Activated CD4-positive, alpha-beta memory T cell treated with anti-CD3 and anti-CD28 coated beads, Interleukin-2, amount 10 ng/mL, durations not matched to agents 7 days and 5 days (primary cell): ENCODE results near the gene ZNF541. TPM values are rescaled to one million over a fixed set of nuclear protein-coding genes. Genes with fewer than 3 reads are reported as not detected.
"Not testable (repeated sequence)": the region's sequence is repeated elsewhere in the genome, so short reads cannot be mapped to it uniquely, and the experiment has no call there.

Experiments
- CTCF ChIA-PET: fragments of 350-600 bp; sonication (Branson Sonifier 250); formaldehyde crosslinking; loops from one replicate; lab custom pipeline; 2021; ENCODE audit warnings: antibody characterized with exemption, inconsistent platforms; lab: Charles Lee
- POLR2A ChIA-PET: fragments of 350-600 bp; sonication (Branson Sonifier 250); formaldehyde crosslinking; loops from one replicate; lab custom pipeline; 2021; ENCODE audit warnings: antibody characterized with exemption; lab: Charles Lee
- DNase-seq: peaks from one replicate; pipeline ENCODE4 v3.0.0-alpha.2; 2020
- H3K27ac Mint-ChIP-seq: one replicate; pipeline ENCODE4 v1.8.0; 2021; ENCODE audit warnings: mild to moderate bottlenecking, mixed read lengths
- H3K27me3 Mint-ChIP-seq: one replicate; pipeline ENCODE4 v1.8.0; 2021; ENCODE audit warnings: mixed read lengths
- H3K36me3 Mint-ChIP-seq: one replicate; pipeline ENCODE4 v1.8.0; 2021; ENCODE audit warnings: low read depth, mixed read lengths
- H3K4me1 Mint-ChIP-seq: one replicate; pipeline ENCODE4 v1.8.0; 2021; ENCODE audit warnings: mixed read lengths
- H3K4me3 Mint-ChIP-seq: one replicate; pipeline ENCODE4 v1.8.0; 2021; ENCODE audit warnings: mild to moderate bottlenecking, mixed read lengths
- H3K9me3 Mint-ChIP-seq: one replicate; pipeline ENCODE4 v1.8.0; 2021; ENCODE audit warnings: mixed read lengths
- total RNA-seq, 2 experiments: library from RNA; stranded (reverse); gene quantifications; one replicate each; pipeline ENCODE4 v1.2.3, GENCODE V29; 2021

The ZNF541 gene
- total RNA-seq, 2 experiments from 2014 or later = 0.15 to 0.20 TPM

GRCh38 chr19:47608969-47609905 lies 36.3 kb upstream of the ZNF541 start, which contains the start of gene BICRA:
BICRA (plus strand) TSS chr19:47609134; CDS start chr19:47673575, 64,441 bp downstream.
- peak; percentile 85 for DNase-seq
- H3K4me1 Mint-ChIP-seq = peaks cover 28% of the 10 kb centered on the region
- peak within 1 kb of the TSS; percentile 95 for H3K4me3 Mint-ChIP-seq
- peaks cover under 1% of the 10 kb centered on the region for H3K27me3 Mint-ChIP-seq
- POLR2A ChIA-PET = interaction anchor here (0.7 to 2.8 kb wide), 16 partner anchors 9 to 1008 kb away, joined by 3 to 46 read pairs (median 6); partner anchors contain the start of genes CALM3, KPTN, NAPA and NOP53
- CTCF ChIA-PET = interaction anchor here (1.2 to 2.0 kb wide), 4 partner anchors 9 to 125 kb away, joined by 4 to 13 read pairs (median 6); partner anchors contain the start of genes KPTN and NAPA
- peak within 1 kb of the TSS; percentile 95 for H3K27ac Mint-ChIP-seq
- no peaks in the 10 kb centered on the region for H3K9me3 Mint-ChIP-seq
- peaks cover 15% of the 10 kb centered on the region for H3K36me3 Mint-ChIP-seq

DNA sequence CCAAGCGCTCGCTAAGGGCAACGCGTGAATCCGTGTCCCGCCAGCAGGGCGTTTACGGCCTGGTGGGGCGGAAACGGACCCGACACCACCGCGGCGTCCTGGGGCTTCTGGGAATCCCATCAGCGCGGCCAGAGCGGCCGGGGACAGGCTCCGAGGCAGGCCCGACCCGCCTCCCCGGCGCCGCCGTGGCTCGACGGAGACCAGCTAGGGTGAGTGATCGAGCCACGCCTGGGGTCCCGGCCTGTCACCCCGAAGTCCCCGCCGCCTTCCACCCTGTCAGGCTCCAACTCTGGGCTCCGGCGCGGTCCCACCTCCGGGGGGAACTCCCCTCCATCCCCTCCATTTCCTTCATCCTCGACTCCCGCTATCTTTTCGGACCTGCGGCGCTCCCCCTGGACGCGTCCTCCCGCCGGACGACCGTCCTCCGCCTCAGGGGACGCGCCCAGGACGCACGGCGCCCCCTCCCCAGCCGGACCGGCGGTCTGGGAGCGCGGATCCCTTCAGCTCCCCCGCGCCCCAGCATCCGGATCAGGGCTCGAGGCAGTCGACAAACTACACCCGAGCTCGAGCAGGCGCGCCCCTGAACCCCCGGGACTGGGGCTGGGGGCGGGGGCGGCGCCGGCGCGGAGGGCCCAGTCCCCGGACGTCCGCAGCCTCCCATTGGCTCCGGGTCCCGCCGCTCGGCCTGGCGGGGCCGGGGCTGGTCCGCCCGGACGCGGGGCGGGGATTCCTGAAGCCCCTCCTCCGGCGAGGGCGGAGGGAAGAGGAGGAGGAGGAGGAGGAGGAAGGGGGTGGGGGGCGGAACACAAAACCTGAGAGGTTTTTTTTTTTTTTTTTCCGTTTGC lies 35.3 kb upstream of the ZNF541 start:
- DNase-seq = peak; percentile 97
- peak overlapping the region; percentile 75 for H3K4me3 Mint-ChIP-seq
- H3K27me3 Mint-ChIP-seq = peaks cover 5% of the 10 kb centered on the region
- CTCF ChIA-PET = interaction anchor here (1.2 to 1.7 kb wide), 3 partner anchors 8 to 124 kb away, joined by 4 to 5 read pairs (median 5); partner anchors contain the start of gene KPTN
- POLR2A ChIA-PET = interaction anchor here (0.9 to 2.0 kb wide), 9 partner anchors 9 to 1008 kb away, joined by 3 to 40 read pairs (median 5); partner anchors contain the start of genes CALM3, NAPA and NOP53
- H3K9me3 Mint-ChIP-seq = no peaks in the 10 kb centered on the region
- peak overlapping the region; percentile 78 for H3K27ac Mint-ChIP-seq
- H3K4me1 Mint-ChIP-seq = peaks cover 33% of the 10 kb centered on the region
- peaks cover 11% of the 10 kb centered on the region for H3K36me3 Mint-ChIP-seq

DNA sequence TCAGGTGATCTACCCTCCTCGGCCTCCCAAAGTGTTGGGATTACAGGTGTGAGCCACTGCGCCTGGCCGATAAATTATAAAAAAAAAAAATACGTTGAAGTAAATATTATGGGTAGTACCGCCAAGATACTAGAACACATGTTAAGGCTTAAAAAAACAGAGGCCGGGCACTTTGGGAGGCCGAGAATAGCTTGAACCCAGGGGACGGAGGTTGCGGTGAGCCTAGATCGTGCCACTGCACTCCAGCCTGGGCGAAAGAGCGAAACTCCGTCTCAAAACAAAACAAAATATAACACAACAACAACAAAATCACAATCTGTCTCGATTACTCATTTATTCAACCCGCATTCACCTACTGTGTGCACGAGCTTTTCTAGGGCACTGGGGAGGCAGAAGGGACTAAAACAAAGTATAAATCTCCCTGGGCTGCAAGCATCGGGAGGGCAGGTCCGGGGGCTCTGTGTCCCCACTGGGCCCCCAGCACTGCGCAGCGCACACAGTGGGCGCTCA lies 34.7 kb upstream of the ZNF541 start:
- H3K27ac Mint-ChIP-seq = peak overlapping the region; percentile 78
- no peaks in the 10 kb centered on the region for H3K9me3 Mint-ChIP-seq
- H3K4me1 Mint-ChIP-seq = peaks cover 33% of the 10 kb centered on the region
- ChIA-PET CTCF (interaction anchor here (1.2 to 1.7 kb wide), 3 partner anchors 7 to 124 kb away, joined by 4 to 5 read pairs (median 5); partner anchors contain the start of gene KPTN), POLR2A (interaction anchor here (0.8 to 2.0 kb wide), 6 partner anchors 8 to 1007 kb away, joined by 3 to 40 read pairs (median 8); partner anchors contain the start of genes CALM3 and NAPA)
- DNase-seq = no peak
- H3K27me3 Mint-ChIP-seq = peaks cover 5% of the 10 kb centered on the region
- peaks cover 11% of the 10 kb centered on the region for H3K36me3 Mint-ChIP-seq
- H3K4me3 Mint-ChIP-seq = peak overlapping the region; percentile 75

DNA sequence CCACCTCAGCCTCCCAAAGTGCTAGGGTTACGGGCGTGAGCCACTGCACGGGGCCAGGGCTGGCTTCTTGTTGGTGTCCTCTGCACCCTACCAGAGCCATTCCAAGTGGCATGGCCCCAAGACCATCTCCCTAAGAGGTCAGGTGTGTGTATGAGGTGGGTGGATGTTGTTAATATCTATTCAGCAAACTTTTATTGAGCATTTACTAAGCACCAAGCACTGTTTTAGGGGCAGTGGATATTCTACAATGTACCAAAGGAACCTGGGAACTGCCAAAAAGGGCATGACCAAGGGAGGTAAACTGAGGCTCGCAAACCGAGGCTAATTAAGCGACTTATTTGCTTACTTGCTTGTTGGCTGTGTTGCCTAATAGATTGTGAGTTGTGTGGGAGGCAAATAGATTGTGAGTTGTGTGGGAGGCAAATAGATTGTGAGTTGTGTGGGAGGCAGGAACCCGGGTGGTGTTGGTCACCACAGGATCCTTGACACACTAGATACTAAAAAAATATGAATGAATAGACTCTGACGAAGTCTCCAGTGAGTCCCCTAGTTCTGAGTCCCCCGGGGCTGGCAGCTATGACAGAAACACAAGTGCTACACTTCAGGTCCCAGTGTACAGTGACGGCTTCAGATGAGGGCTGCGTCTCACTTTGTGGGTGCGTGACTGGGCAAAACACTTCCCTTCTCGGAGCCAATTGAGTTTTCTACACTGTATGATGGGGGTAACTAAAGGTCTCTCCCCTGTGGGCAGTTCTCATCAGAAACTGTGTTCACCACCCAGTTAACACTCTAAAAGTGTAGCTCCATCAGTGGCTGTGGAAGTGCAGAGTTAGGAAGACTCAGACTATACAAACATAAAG lies 31.0 kb upstream of the ZNF541 start:
- no peak overlapping the region for H3K27ac Mint-ChIP-seq
- DNase-seq = no peak
- ChIA-PET POLR2A (interaction anchor here (1.0 to 6.9 kb wide), 2 partner anchors 89 to 235 kb away, joined by 3 to 87 read pairs; partner anchors contain the start of gene NAPA), CTCF (no interaction called here)
- H3K4me3 Mint-ChIP-seq = no peak overlapping the region
- H3K9me3 Mint-ChIP-seq = no peaks in the 10 kb centered on the region
- peaks cover 5% of the 10 kb centered on the region for H3K36me3 Mint-ChIP-seq
- peaks cover 40% of the 10 kb centered on the region for H3K4me1 Mint-ChIP-seq
- peaks cover 5% of the 10 kb centered on the region for H3K27me3 Mint-ChIP-seq

DNA sequence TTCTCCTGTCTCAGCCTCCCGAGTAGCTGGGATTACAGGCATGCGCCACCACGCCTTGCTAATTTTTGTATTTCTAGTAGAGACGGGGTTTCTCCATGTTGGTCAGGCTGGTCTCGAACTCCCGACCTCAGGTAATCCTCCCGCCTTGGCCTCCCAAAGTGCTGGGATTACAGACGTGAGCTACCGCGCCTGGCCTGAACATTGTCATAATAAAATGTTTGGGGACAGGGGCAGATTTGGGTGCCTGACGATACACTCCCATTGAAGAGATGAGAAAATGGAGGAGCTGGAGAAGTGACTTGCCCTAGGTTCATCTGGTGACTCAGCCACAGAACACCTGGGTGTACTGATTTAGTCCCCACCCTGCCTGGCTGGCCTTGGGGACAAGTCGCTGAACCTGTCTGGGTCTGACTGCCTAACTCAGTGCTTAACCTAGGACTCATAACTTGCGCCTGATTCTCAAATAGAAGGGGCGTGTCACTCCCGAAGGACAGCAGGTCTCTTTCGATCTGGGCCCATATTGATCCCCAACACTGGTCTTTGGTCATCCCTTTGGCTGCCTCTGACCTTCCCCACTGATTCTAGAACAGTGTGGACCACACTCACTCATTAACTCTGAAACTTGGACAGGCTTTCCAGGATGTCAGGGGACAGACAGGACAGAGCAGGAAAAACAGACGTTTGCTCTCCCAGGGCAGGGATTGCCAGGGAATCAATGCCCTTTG lies 28.4 kb upstream of the ZNF541 start:
- peak overlapping the region; percentile 89 for H3K27ac Mint-ChIP-seq
- no peaks in the 10 kb centered on the region for H3K36me3 Mint-ChIP-seq
- CTCF ChIA-PET = interaction anchor here (1.6 to 3.6 kb wide), 4 partner anchors 7 to 252 kb away, joined by 4 to 35 read pairs (median 7); partner anchors contain the start of genes DHX34 and NAPA
- H3K4me1 Mint-ChIP-seq = peaks cover 40% of the 10 kb centered on the region
- DNase-seq = peak; percentile 18
- no peaks in the 10 kb centered on the region for H3K9me3 Mint-ChIP-seq
- POLR2A ChIA-PET = interaction anchor here (0.7 to 6.9 kb wide), 14 partner anchors 7 to 488 kb away, joined by 3 to 87 read pairs (median 4); partner anchors contain the start of genes BICRA, DHX34, KPTN and NAPA
- H3K27me3 Mint-ChIP-seq = peaks cover 5% of the 10 kb centered on the region
- peak overlapping the region; percentile 85 for H3K4me3 Mint-ChIP-seq

DNA sequence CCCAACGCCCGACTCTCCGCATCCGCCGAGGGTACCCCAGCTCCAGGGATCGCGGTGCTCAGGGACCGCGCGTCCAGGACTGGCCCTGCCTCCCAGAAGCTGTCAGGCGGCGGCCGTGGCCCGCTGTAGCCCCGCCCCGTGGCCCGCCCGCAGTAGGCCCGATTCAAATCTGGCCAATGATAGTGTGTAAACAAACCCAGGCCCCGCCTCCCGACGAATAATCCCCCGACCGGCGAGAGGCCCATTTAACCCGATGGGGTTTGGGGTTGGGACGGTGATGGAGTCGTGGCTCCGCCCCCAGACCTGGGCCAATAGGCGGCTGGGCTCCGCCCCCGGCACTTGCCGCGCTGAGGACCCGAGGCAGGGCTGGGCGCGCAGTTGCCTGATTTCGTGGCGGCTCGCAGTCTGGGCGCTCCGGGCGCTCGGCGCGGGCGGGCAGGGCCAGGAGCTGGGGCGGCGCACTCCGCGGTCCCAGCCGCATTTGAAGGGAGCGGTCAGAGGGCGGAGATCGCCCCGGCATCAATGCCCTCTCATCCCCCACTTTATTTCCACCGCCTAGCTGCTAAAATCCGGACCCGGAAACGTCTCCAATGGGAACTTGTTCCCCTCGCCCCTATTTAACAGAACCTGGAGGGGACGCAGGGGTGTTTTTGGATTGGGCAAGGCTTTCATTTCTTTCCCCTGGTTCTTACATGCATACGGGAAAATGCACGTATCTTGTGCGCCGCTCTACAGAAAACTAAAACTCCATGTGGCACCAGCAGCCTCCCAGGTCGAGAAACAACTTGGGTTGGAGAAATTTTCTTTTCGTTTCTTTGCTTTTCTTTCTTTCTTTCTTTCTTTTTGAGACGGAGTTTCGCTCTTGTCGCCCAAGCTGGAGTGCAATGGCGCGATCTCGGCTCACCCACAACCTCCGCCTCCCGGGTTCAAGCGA lies 27.6 kb upstream of the ZNF541 start:
- ChIA-PET CTCF (interaction anchor here (0.7 to 3.6 kb wide), 6 partner anchors 8 to 252 kb away, joined by 3 to 35 read pairs (median 5); partner anchors contain the start of genes DHX34 and NAPA), POLR2A (interaction anchor here (0.6 to 6.9 kb wide), 21 partner anchors 8 to 487 kb away, joined by 3 to 87 read pairs (median 4); partner anchors contain the start of genes BICRA, DHX34, KPTN and NAPA)
- H3K4me1 Mint-ChIP-seq = peaks cover 48% of the 10 kb centered on the region

GRCh38 chr19:47599671-47600245 lies 26.8 kb upstream of the ZNF541 start:
- not testable (repeated sequence) for H3K36me3 Mint-ChIP-seq, DNase-seq, H3K9me3 Mint-ChIP-seq, H3K27me3 Mint-ChIP-seq
- Mint-ChIP-seq H3K27ac (peak overlapping the region; percentile 79), H3K4me3 (peak overlapping the region; percentile 85), H3K4me1 (peaks cover 49% of the 10 kb centered on the region)
- ChIA-PET CTCF (interaction anchor here (0.7 to 3.6 kb wide), 8 partner anchors 9 to 890 kb away, joined by 3 to 35 read pairs (median 4); partner anchors contain the start of genes DHX34 and NAPA), POLR2A (interaction anchor here (0.6 to 6.9 kb wide), 16 partner anchors 8 to 326 kb away, joined by 3 to 87 read pairs (median 4); partner anchors contain the start of genes BICRA, KPTN and NAPA)

More for the DNA sequence above, 27.6 kb upstream of the ZNF541 start:
- Mint-ChIP-seq H3K4me3 (peak overlapping the region; percentile 85), H3K9me3 (no peaks in the 10 kb centered on the region), H3K27ac (peak overlapping the region; percentile 89), H3K27me3 (peaks cover 5% of the 10 kb centered on the region), H3K36me3 (no peaks in the 10 kb centered on the region)
- DNase-seq = peak; percentile 100

DNA sequence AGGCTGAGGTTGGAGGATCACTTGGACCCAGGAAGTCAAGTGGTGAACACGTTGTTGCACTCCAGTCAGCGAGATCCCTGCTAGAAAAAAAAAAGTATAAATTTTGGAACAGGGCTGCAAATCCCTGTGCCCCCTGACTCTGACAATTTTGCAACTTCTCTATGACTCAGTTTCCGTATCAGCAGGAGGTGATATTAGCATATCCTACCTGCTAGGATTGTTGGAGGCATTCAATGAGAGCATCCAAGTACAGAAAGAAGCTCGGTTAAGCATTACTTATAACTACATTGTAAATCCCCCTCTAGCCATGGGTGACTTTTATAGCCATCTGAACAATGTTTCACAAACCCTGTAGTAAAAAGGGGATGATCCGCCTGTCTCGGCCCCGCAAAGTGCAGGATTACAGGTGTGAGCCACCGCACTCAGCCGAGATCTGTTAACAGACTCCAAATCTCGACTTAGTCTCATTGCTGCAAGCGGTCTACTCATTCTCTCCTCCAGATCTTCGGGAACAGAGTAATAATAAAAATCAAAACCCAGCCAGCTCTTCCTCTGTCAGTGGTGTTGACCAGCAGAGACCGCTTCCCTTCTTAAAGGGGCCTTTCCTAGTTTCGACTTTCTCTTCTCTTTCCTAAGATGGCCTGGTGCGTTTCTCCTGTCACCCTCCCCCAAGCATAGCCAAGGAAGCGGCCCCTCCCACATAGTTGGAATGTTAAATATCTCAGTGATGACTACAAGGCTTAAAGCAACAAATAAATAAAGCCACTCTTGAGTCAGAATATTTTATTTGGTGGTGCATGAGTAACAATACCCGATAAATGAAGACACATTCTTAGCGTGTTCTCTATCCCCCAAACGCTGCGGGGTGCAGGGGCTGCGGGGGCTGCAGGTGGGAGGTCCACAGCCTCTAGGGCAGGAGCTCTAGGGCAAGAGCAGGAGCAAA lies 25.7 kb upstream of the ZNF541 start:
- DNase-seq = no peak
- Mint-ChIP-seq H3K27me3 (no peaks in the 10 kb centered on the region), H3K27ac (no peak overlapping the region), H3K9me3 (no peaks in the 10 kb centered on the region), H3K36me3 (no peaks in the 10 kb centered on the region), H3K4me3 (peak overlapping the region; percentile 85), H3K4me1 (peaks cover 44% of the 10 kb centered on the region)
- CTCF ChIA-PET = interaction anchor here (0.7 to 3.6 kb wide), 2 partner anchors 82 kb away, joined by 3 to 35 read pairs; partner anchors contain the start of gene NAPA
- POLR2A ChIA-PET = interaction anchor here (0.6 to 6.9 kb wide), 7 partner anchors 9 to 268 kb away, joined by 3 to 87 read pairs (median 6); partner anchors contain the start of genes BICRA and NAPA
